Measurements from ENCODE around the gene FBXO39. TPM values are rescaled to one million over a fixed set of nuclear protein-coding genes. Genes with fewer than 3 reads are reported as not detected.

Gene FBXO39
- total and polyA plus RNA-seq, 2 of the 4 experiments (the other 2 are of a cell fraction) = not detected

GRCh38 chr17:6768447-6768846 is 7.6 kb upstream of the FBXO39 start:
- ChIA-PET CTCF (interaction anchor here (1.4 kb wide), 1 partner anchor 18 kb away, joined by 3 read pairs; no protein-coding TSS in a partner anchor), POLR2A (ENCODE audit: unreplicated experiment) (no interaction called here)
- DNase-seq = no peak
- Histone ChIP-seq H3K18ac (ENCODE audit: low read depth, low read length) (no peak overlapping the region), H3K4me3 (ENCODE audit: insufficient read depth, low read depth, low read length) (no peak overlapping the region), H4K8ac (ENCODE audit: low read depth in 2 of 2, low read length in 2 of 2) (no peak overlapping the region), H4K20me1 (ENCODE audit: insufficient read depth, low read length) (no peaks in the 10 kb centered on the region), H2BK20ac (ENCODE audit: low read depth, low read length) (no peak overlapping the region), H4K5ac (ENCODE audit: low read depth, low read length) (no peak overlapping the region), H2BK120ac (ENCODE audit: low read depth, low read length) (no peak overlapping the region), H3K9ac (ENCODE audit: low read depth, low read length) (no peak overlapping the region), H4K91ac (ENCODE audit: insufficient read depth, low read depth, low read length) (no peak overlapping the region), H2AK5ac (ENCODE audit: low read depth, low read length) (no peak overlapping the region), H3K9me1 (ENCODE audit: insufficient read depth, low read length) (no peaks in the 10 kb centered on the region), H2BK5ac (ENCODE audit: low read depth, low read length, poor library complexity, severe bottlenecking) (no peak overlapping the region), H3K56ac (ENCODE audit: extremely low read depth, insufficient read depth, low read length) (no peak overlapping the region), H3K36me3 (ENCODE audit: control insufficient read depth, insufficient read depth, low read length) (no peaks in the 10 kb centered on the region), H3K27ac (ENCODE audit: insufficient read depth, low read length) (no peak overlapping the region), H3K79me1 (ENCODE audit: low read depth in 1 of 2, low read length in 2 of 2) (no peaks in the 10 kb centered on the region), H3K14ac (replicated peaks; ENCODE audit: low read depth, low read length) (no peak overlapping the region), H3K27me3 (ENCODE audit: control insufficient read depth, insufficient read depth, low read length) (peaks cover 5% of the 10 kb centered on the region), H3K9me3 (ENCODE audit: control insufficient read depth, insufficient read depth, low read length) (peaks cover 3% of the 10 kb centered on the region), H2BK15ac (ENCODE audit: low read depth, low read length) (no peak overlapping the region), H2AFZ (replicated peaks; ENCODE audit: low read length, poor library complexity) (no peak overlapping the region), H3K23ac (ENCODE audit: low read depth, low read length) (no peak overlapping the region), H3K4ac (ENCODE audit: low read depth, low read length) (no peak overlapping the region), H3K4me1 (ENCODE audit: control insufficient read depth, insufficient read depth, low read length) (no peaks in the 10 kb centered on the region), H3K4me2 (ENCODE audit: low read depth, low read length) (no peak overlapping the region), H2AK9ac (replicated peaks; ENCODE audit: low read depth, low read length, poor library complexity) (no peak overlapping the region)
- dilution Hi-C loops (cut with HindIII; ENCODE audit: low sequenced_read_pairs, unreplicated experiment) (no loop called here), intact Hi-C loops (cut with micrococcal nuclease) (no loop called here), in situ Hi-C loops (cut with MboI; ENCODE audit: low sequenced_read_pairs) (no loop called here)
- no CpG with 5 or more reads among the region's 2 CpGs for WGBS, 2 experiments (ENCODE audit: extremely low coverage in 2 of 2, insufficient read length in 1 of 2)
- no peak for ATAC-seq (ENCODE audit: low read depth)
- BruUV-seq (replicated peaks) = no TSS peak
- TF ChIP-seq FOS (IDR thresholded peaks at IDR 0.05; ENCODE audit: low read depth, low read length) (no peak), RAD21 (IDR thresholded peaks at IDR 0.05; ENCODE audit: low read length) (no peak), POLR2A (IDR thresholded peaks at IDR 0.05; ENCODE audit: low read depth, low read length) (no peak), BHLHE40 (IDR thresholded peaks at IDR 0.05; ENCODE audit: low read depth, low read length) (no peak), RCOR1 (IDR thresholded peaks at IDR 0.05; ENCODE audit: insufficient replicate concordance, low read length) (no peak)
